Suprapubic skin (tissue), 4 donors: ENCODE measurements around the gene RUNX3.

Source experiments
- EP300 ChIP-seq: sonication (generic); formaldehyde crosslinking; IDR thresholded peaks from one replicate; pipeline ENCODE4 v1.6.1; 2017; ENCODE audit warnings: antibody characterized with exemption
- POLR2A ChIP-seq, 2 donors: fragments of 450-650 bp; IDR thresholded peaks; one replicate each; pipeline ENCODE4 v1.6.1; 2017; ENCODE audit warnings: antibody characterized with exemption in 2 of 2, mild to moderate bottlenecking in 2 of 2, moderate library complexity in 2 of 2
- POLR2AphosphoS5 ChIP-seq, 3 donors: sonication (generic); formaldehyde crosslinking; IDR thresholded peaks; one replicate each; pipeline ENCODE4 v1.6.1; 2017; ENCODE audit warnings: antibody characterized with exemption in 3 of 3
- TF ChIP-seq, protein P1 (sequence below), 2 donors: fragments of 200-600 bp in 1 of 2; fragments of 450-650 bp in 1 of 2; sonication (generic) in 1 of 2; IDR thresholded peaks; one replicate each; pipeline ENCODE4 v1.5.1; 2016 to 2019; ENCODE audit warnings: antibody characterized with exemption in 2 of 2, mild to moderate bottlenecking in 1 of 2, moderate library complexity in 1 of 2

DNA sequence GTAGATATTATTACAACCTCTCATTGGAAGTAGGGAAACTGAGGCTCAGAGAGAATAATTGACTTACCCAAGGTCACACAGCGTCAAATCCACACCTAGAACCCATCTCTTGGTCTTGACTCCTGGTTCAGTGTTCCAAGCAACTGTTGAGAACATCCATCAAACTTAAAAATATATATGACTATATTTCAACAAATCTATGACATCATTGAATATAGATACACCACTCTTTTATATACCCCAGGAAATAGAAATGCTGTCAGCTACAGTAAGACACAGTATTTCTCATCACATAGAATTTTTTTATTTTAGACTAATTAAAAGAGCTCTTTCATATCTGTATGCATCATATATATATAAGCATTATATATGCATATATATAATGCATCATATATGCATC lies 56.9 kb downstream of the RUNX3 start:
- TF ChIP-seq, protein P1, sequence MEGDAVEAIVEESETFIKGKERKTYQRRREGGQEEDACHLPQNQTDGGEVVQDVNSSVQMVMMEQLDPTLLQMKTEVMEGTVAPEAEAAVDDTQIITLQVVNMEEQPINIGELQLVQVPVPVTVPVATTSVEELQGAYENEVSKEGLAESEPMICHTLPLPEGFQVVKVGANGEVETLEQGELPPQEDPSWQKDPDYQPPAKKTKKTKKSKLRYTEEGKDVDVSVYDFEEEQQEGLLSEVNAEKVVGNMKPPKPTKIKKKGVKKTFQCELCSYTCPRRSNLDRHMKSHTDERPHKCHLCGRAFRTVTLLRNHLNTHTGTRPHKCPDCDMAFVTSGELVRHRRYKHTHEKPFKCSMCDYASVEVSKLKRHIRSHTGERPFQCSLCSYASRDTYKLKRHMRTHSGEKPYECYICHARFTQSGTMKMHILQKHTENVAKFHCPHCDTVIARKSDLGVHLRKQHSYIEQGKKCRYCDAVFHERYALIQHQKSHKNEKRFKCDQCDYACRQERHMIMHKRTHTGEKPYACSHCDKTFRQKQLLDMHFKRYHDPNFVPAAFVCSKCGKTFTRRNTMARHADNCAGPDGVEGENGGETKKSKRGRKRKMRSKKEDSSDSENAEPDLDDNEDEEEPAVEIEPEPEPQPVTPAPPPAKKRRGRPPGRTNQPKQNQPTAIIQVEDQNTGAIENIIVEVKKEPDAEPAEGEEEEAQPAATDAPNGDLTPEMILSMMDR (IDR thresholded peaks at IDR 0.05), result no peak
- TF ChIP-seq POLR2AphosphoS5 (IDR thresholded peaks at IDR 0.05) (no peak), EP300 (no peak), POLR2A (IDR thresholded peaks at IDR 0.05) (no peak)
